GM12892 (cell line): ENCODE measurements around the gene LYRM4.

ENCODE experiments used
- POLR2A ChIP-seq: IDR thresholded peaks from 2 replicates; pipeline ENCODE4 v1.6.1; 2011; ENCODE audit warnings: low read depth, low read length, control low read depth
- POLR2AphosphoS5 ChIP-seq: IDR thresholded peaks from 2 replicates; pipeline ENCODE4 v1.6.1; 2011; ENCODE audit warnings: low read depth, low read length, control low read depth
- TAF1 ChIP-seq: IDR thresholded peaks from 2 replicates; pipeline ENCODE4 v1.6.1; 2011; ENCODE audit warnings: low read depth, mild to moderate bottlenecking, control low read depth, low read length, borderline replicate concordance

- no peak for TF ChIP-seq POLR2AphosphoS5
- TF ChIP-seq TAF1: no peak
- no peak for TF ChIP-seq POLR2A
These were observed 135.4 kb downstream of the LYRM4 start for GRCh38 chr6:5125152-5126006.
